Astrocyte (in vitro differentiated cells and primary cell): ENCODE results near the gene KANSL3. TPM values are rescaled to one million over a fixed set of nuclear protein-coding genes. Genes with fewer than 3 reads are reported as not detected.

ENCODE experiments used
- DNase-seq: peaks from one replicate; pipeline ENCODE4 v3.0.0-alpha.2; 2010; ENCODE audit warnings: low read depth
- FAIRE-seq: peaks from 2 replicates; lab custom pipeline; 2011; peaks lifted over from hg19 to GRCh38; lab: Jason Lieb, UNC
- H2AFZ ChIP-seq: 2 replicates; pipeline ENCODE4 v1.6.0; 2012; ENCODE audit warnings: low read depth, low read length, inconsistent platforms
- H3K27ac ChIP-seq: 2 replicates; pipeline ENCODE4 v1.5.1; 2011; ENCODE audit warnings: low read depth, low read length, inconsistent platforms
- H3K27me3 ChIP-seq: 2 replicates; pipeline ENCODE4 v1.6.0; 2011; ENCODE audit warnings: low read length, inconsistent platforms; ENCODE audit not compliant: insufficient read depth
- H3K36me3 ChIP-seq: 2 replicates; pipeline ENCODE4 v1.5.1; 2011; ENCODE audit warnings: low read length, inconsistent platforms; ENCODE audit not compliant: insufficient read depth
- H3K4me1 ChIP-seq: 2 replicates; pipeline ENCODE4 v1.5.1; 2011; ENCODE audit warnings: low read length, inconsistent platforms; ENCODE audit not compliant: insufficient read depth
- H3K4me2 ChIP-seq: 2 replicates; pipeline ENCODE4 v1.6.0; 2012; ENCODE audit warnings: low read length, inconsistent platforms
- H3K4me3 ChIP-seq: 2 replicates; pipeline ENCODE4 v1.5.1; 2011; ENCODE audit warnings: low read depth, mild to moderate bottlenecking, low read length, inconsistent platforms; ENCODE audit not compliant: insufficient read depth
- H3K79me2 ChIP-seq: 2 replicates; pipeline ENCODE4 v1.6.0; 2012; ENCODE audit warnings: mild to moderate bottlenecking, low read length, inconsistent platforms; ENCODE audit not compliant: insufficient read depth
- H3K9ac ChIP-seq: 2 replicates; pipeline ENCODE4 v1.6.0; 2012; ENCODE audit warnings: mild to moderate bottlenecking, low read length, inconsistent platforms
- H3K9me3 ChIP-seq: 2 replicates; pipeline ENCODE4 v1.5.1; 2012; ENCODE audit warnings: low read depth, mild to moderate bottlenecking, low read length, inconsistent platforms; ENCODE audit not compliant: insufficient read depth
- H4K20me1 ChIP-seq: 2 replicates; pipeline ENCODE4 v1.6.0; 2012; ENCODE audit warnings: low read length, inconsistent platforms; ENCODE audit not compliant: insufficient read depth
- H3K27ac Mint-ChIP-seq: one replicate; pipeline ENCODE4 v1.8.0; 2021; ENCODE audit warnings: mild to moderate bottlenecking, mixed read lengths; ENCODE audit not compliant: unreplicated experiment
- H3K27me3 Mint-ChIP-seq: one replicate; pipeline ENCODE4 v1.8.0; 2021; ENCODE audit warnings: low read depth, mixed read lengths; ENCODE audit not compliant: unreplicated experiment
- H3K36me3 Mint-ChIP-seq: one replicate; pipeline ENCODE4 v1.8.0; 2021; ENCODE audit warnings: low read depth, mixed read lengths; ENCODE audit not compliant: unreplicated experiment
- H3K4me1 Mint-ChIP-seq: one replicate; pipeline ENCODE4 v1.8.0; 2021; ENCODE audit warnings: low read depth, mixed read lengths; ENCODE audit not compliant: unreplicated experiment
- H3K4me3 Mint-ChIP-seq: one replicate; pipeline ENCODE4 v1.8.0; 2021; ENCODE audit warnings: mild to moderate bottlenecking, moderate library complexity, mixed read lengths; ENCODE audit not compliant: unreplicated experiment
- H3K9me3 Mint-ChIP-seq: one replicate; pipeline ENCODE4 v1.8.0; 2021; ENCODE audit warnings: mild to moderate bottlenecking, mixed read lengths; ENCODE audit not compliant: unreplicated experiment
- EZH2 ChIP-seq: IDR thresholded peaks from 2 replicates; pipeline ENCODE4 v1.6.1; 2012; ENCODE audit warnings: mild to moderate bottlenecking, low read length, inconsistent platforms; ENCODE audit not compliant: insufficient read depth
- total RNA-seq: library from RNA; stranded (reverse); gene quantifications from 2 replicates; pipeline ENCODE4 v1.2.1, GENCODE V29; 2021
- TF ChIP-seq, protein P1 (sequence below): IDR thresholded peaks from 2 replicates; pipeline ENCODE4 v1.5.1; 2011; ENCODE audit warnings: low read depth, mild to moderate bottlenecking, inconsistent platforms, low read length, moderate library complexity; ENCODE audit not compliant: insufficient read depth

The KANSL3 gene
- total RNA-seq, 1 donor from 2014 or later, result 26.7 TPM

DNA sequence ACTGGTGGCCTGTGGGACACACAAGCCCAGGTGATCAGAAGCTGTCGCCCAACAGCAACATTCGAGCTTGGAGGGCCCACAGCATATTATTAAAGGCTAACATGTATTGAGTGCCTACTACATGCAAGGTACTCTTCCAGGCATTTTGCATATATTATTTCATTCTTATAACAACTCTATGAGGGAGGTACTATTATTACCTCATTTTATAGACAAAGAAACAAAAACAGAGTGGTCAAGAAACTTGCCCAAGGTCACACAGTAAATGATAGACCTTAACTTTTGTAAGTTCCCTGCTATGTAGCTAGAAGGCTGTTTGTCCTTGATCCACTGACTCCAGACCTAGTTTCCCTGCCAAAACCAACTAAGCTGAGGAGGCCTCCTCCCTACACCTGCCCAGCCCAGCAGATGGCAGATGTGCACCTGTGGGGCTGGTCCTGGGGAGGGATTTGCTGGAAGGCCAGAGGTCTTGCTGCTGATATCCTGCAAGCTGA, 35.7 kb downstream of the KANSL3 start:
- no peak overlapping the region for H3K27ac Mint-ChIP-seq

DNA sequence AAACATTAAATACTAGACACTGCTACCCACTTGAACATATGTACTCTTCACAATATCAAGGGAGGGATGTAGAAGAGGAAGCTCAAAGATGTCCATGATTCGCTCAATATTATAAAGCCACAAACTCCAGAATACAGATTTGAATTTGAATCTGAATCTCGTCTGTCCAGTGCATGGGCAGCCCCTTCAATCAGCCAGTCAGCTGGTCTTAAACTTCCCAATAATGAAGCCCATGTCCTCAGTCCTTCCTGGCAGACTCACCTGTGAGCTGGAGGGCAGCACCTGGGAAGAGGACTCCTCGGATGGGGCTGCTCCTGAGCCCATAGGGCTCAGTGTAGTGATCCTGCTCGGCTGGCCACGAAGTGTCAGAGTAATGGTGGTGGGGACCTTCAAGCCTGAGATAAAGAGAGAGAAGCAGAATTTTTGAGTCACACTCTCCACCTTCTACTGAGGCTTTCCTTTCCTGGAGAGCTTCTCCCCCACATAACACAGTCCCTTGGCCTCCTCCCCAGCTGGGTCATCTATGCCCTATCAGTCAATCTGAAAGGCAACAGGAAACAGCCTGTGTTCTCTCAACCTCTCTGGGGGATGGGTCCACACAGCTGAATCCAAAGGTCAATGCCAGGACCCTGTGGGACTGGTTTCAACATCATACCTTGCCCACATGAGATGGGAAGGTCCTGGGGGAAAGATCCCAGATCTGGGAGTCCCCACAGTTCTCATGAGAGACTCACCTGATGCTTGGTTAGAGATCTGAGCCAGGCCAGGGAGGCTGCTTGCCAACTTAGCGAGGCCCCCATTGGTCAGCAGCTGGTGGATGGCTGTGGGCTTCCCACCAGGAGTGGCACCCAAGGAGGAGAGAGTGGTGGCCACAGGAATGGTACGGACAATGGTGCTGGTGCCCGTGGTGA, 36.5 kb downstream of the KANSL3 start:
- no peak overlapping the region for H3K27ac ChIP-seq
- H3K9me3 ChIP-seq, result no peaks in the 10 kb centered on the region
- TF ChIP-seq, protein P1, sequence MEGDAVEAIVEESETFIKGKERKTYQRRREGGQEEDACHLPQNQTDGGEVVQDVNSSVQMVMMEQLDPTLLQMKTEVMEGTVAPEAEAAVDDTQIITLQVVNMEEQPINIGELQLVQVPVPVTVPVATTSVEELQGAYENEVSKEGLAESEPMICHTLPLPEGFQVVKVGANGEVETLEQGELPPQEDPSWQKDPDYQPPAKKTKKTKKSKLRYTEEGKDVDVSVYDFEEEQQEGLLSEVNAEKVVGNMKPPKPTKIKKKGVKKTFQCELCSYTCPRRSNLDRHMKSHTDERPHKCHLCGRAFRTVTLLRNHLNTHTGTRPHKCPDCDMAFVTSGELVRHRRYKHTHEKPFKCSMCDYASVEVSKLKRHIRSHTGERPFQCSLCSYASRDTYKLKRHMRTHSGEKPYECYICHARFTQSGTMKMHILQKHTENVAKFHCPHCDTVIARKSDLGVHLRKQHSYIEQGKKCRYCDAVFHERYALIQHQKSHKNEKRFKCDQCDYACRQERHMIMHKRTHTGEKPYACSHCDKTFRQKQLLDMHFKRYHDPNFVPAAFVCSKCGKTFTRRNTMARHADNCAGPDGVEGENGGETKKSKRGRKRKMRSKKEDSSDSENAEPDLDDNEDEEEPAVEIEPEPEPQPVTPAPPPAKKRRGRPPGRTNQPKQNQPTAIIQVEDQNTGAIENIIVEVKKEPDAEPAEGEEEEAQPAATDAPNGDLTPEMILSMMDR, result no peak
- no peak for TF ChIP-seq EZH2
- Mint-ChIP-seq H3K4me1 (peaks cover 2% of the 10 kb centered on the region), H3K9me3 (no peaks in the 10 kb centered on the region), H3K27me3 (no peaks in the 10 kb centered on the region), H3K27ac (no peak overlapping the region), H3K4me3 (no peak overlapping the region), H3K36me3 (peaks cover 33% of the 10 kb centered on the region)
- no peak for FAIRE-seq
- peaks cover 19% of the 10 kb centered on the region for H4K20me1 ChIP-seq
- H3K79me2 ChIP-seq, result no peaks in the 10 kb centered on the region
- no peak for DNase-seq
- H3K4me3 ChIP-seq, result no peak overlapping the region
- no peak overlapping the region for H2AFZ ChIP-seq
- H3K4me1 ChIP-seq, result no peaks in the 10 kb centered on the region
- peaks cover 73% of the 10 kb centered on the region for H3K36me3 ChIP-seq
- no peak overlapping the region for H3K9ac ChIP-seq
- no peaks in the 10 kb centered on the region for H3K27me3 ChIP-seq
- no peak overlapping the region for H3K4me2 ChIP-seq

More for the DNA sequence above, 35.7 kb downstream of the KANSL3 start:
- FAIRE-seq (no peak), DNase-seq (no peak)
- Histone ChIP-seq H3K79me2 (no peaks in the 10 kb centered on the region), H3K4me2 (no peak overlapping the region), H3K27ac (no peak overlapping the region), H3K36me3 (peaks cover 75% of the 10 kb centered on the region), H3K4me3 (no peak overlapping the region), H4K20me1 (peaks cover 25% of the 10 kb centered on the region), H2AFZ (no peak overlapping the region), H3K9me3 (no peaks in the 10 kb centered on the region), H3K27me3 (no peaks in the 10 kb centered on the region), H3K9ac (no peak overlapping the region), H3K4me1 (no peaks in the 10 kb centered on the region)
- no peak for TF ChIP-seq EZH2
- TF ChIP-seq, protein P1, result no peak
- no peaks in the 10 kb centered on the region for H3K9me3 Mint-ChIP-seq
- peaks cover 2% of the 10 kb centered on the region for H3K4me1 Mint-ChIP-seq
- H3K4me3 Mint-ChIP-seq, result no peak overlapping the region
- peaks cover 35% of the 10 kb centered on the region for H3K36me3 Mint-ChIP-seq
- no peaks in the 10 kb centered on the region for H3K27me3 Mint-ChIP-seq
